ENCODE measurements around the gene PGA4.

GRCh38 chr11:61270354-61271076, 48.4 kb downstream of the PGA4 start:
- TF ChIP-seq CTCF (conservative IDR thresholded peaks at IDR 0.05) (no peak), ZFX (IDR thresholded peaks at IDR 0.05) (no peak)

Data from C4-2B (cell line).